KOPT-K1 (cell line): ENCODE results near the gene TFAP2C.
A peak's percentile ranks its signal among the peaks of the same experiment; 100 is the strongest.
"Not testable (repeated sequence)": the region's sequence is repeated elsewhere in the genome, so short reads cannot be mapped to it uniquely, and the experiment has no call there.

ENCODE experiments used
- H3K27ac ChIP-seq: fragments of 200-600 bp; sonication (generic); 2 replicates; pipeline ENCODE4 v1.5.1; 2016; ENCODE audit warnings: antibody characterized with exemption, mild to moderate bottlenecking, low read depth, low read length; ENCODE audit not compliant: poor library complexity, severe bottlenecking
- H3K36me3 ChIP-seq: fragments of 200-600 bp; sonication (generic); 2 replicates; pipeline ENCODE4 v1.5.1; 2017; ENCODE audit warnings: antibody characterized with exemption, mild to moderate bottlenecking, low read length, moderate library complexity; ENCODE audit not compliant: insufficient read depth
- H3K9me3 ChIP-seq: fragments of 200-600 bp; sonication (generic); 2 replicates; pipeline ENCODE4 v1.5.1; 2017; ENCODE audit warnings: antibody characterized with exemption, low read length, mild to moderate bottlenecking; ENCODE audit not compliant: insufficient read depth, poor library complexity, severe bottlenecking

The TFAP2C gene

GRCh38 chr20:56658341-56658947 lies 29.3 kb downstream of the TFAP2C start:
- H3K27ac ChIP-seq, H3K36me3 ChIP-seq, H3K9me3 ChIP-seq: not testable (repeated sequence)

GRCh38 chr20:56663660-56664059 lies 34.6 kb downstream of the TFAP2C start:
- Histone ChIP-seq H3K36me3 (no peaks in the 10 kb centered on the region), H3K9me3 (no peaks in the 10 kb centered on the region), H3K27ac (no peak overlapping the region)

GRCh38 chr20:56664796-56665195 lies 35.7 kb downstream of the TFAP2C start:
- H3K9me3 ChIP-seq, result no peaks in the 10 kb centered on the region

DNA sequence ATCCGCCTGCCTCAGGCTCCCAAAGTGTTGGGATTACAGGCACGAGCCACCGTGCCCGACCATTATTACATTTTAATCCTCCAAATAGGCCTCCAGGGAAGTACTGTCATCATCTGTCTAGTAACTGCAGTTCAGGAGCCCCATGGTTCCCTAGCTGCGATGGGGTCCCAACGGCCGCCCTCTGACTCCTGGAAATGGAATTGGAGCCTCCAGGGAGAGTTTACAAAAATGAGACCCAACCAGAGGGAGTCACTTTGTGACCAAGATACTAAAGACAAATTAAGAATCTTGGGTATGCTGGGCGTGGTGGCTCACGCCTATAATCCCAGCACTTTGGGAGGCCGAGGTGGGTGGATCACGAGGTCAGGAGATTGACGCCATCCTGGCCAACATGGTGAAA lies 36.7 kb downstream of the TFAP2C start:
- H3K9me3 ChIP-seq, result no peaks in the 10 kb centered on the region
- no peaks in the 10 kb centered on the region for H3K36me3 ChIP-seq
- no peak overlapping the region for H3K27ac ChIP-seq

More at GRCh38 chr20:56664796-56665195, 35.7 kb downstream of the TFAP2C start:
- H3K27ac ChIP-seq, result no peak overlapping the region
- no peaks in the 10 kb centered on the region for H3K36me3 ChIP-seq

DNA sequence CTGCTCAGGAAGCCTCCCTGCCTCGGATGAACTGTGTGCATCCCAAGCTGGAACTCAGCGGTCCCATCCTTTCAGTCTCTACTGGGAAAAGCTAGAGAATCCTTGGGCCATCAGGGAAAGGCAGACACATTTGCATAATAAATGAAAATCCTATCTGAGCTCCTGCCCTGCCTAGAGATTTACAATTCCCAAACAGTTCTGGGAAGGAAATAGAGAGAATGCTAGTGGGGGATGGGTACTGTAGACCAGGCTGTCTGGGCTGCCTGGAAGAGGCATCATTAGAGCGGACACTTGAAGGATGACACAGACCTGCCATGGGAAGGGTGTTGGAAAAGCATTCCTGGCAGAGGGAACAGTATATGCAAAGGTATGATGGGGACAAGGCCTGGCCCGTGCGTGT lies 44.3 kb downstream of the TFAP2C start:
- H3K9me3 ChIP-seq, result no peaks in the 10 kb centered on the region
- no peaks in the 10 kb centered on the region for H3K36me3 ChIP-seq
- no peak overlapping the region for H3K27ac ChIP-seq

DNA sequence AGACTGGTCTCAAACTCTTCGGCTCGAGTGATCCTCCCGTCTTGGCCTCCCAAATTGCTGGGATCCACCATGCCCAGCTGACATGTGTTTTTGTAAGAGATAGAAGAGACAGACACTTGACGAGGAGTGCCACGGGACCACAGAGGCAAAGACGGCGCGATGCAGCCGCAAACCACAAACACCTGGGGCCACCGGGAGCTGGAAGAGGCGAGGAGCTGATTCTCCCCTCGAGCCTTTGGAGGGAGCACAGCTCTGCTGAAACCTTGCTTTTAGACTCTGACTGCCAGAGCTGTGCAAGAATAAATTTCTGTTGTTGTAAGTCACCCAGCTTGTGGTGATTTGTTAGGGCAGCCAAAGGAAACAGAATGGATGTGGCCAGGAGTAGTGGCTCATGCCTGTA lies 46.9 kb downstream of the TFAP2C start:
- H3K27ac ChIP-seq, result peak overlapping the region; percentile 27

DNA sequence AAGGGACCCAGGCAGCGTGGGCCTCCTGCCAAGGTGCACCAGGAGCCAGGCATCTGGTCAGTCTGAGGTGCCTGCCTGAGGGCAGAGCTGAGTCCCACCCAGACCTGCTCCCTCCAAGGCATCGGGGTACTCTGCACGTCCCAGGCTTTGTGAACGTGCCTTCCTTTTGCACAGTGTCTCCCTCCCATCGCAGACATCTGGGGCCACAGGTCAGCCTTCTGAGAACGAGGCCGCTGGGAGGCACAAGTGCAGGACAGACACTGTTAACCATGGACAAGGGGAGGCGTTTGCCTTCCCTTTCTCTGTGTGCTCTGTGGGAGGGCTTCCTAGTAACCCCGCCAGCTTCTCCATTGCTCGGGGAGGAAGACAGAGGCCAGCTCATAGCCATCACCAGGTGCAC lies 47.6 kb downstream of the TFAP2C start:
- Histone ChIP-seq H3K27ac (peak overlapping the region; percentile 27), H3K9me3 (no peaks in the 10 kb centered on the region), H3K36me3 (no peaks in the 10 kb centered on the region)

More for the DNA sequence above, 46.9 kb downstream of the TFAP2C start:
- Histone ChIP-seq H3K36me3 (no peaks in the 10 kb centered on the region), H3K9me3 (no peaks in the 10 kb centered on the region)

GRCh38 chr20:56683077-56683865 lies 54.2 kb downstream of the TFAP2C start:
- no peaks in the 10 kb centered on the region for H3K9me3 ChIP-seq
- no peaks in the 10 kb centered on the region for H3K36me3 ChIP-seq

DNA sequence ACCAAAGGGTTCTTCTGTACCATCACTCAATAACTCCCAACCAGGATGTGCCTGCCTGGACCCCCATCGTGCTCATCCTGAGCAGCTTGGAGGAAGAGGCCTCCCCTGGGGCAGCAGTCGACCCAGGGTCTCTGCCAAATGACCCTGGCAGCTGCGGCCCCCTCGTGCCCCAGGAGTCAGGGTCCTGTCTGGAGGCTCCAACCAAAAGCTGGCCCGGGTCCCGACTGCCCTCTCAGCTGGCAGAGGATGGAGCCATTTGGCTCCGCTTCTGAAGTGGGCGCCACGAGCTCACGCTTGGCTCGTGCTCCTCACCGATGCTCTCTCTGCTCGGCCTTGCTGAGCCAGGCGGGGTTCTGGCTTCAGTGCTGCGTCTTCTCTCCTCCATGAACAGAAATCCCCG lies 56.8 kb downstream of the TFAP2C start:
- Histone ChIP-seq H3K27ac (no peak overlapping the region), H3K9me3 (no peaks in the 10 kb centered on the region), H3K36me3 (no peaks in the 10 kb centered on the region)

More at GRCh38 chr20:56683077-56683865, 54.2 kb downstream of the TFAP2C start:
- no peak overlapping the region for H3K27ac ChIP-seq

GRCh38 chr20:56687061-56687460 lies 58.0 kb downstream of the TFAP2C start:
- no peak overlapping the region for H3K27ac ChIP-seq
- no peaks in the 10 kb centered on the region for H3K9me3 ChIP-seq
- H3K36me3 ChIP-seq, result no peaks in the 10 kb centered on the region

DNA sequence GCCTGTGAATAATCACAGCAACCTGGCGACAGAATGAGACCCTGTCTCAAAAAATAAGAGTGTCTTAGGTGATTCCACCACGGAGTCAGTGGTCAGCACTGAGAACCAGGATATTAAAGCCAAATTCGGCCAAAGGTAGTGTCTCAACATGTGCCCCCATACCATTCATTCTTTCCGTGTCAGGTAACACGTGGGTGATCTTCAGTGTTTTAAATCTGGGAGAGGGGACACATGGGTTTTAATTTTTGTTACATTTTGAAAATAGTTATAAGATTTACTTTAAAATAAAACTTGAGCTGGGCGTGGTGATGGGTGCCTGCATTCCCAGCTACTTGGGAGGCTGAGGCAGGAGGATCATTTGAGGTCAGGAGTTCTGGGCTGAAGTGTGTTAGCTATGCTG lies 59.0 kb downstream of the TFAP2C start:
- H3K27ac ChIP-seq, result no peak overlapping the region
- H3K9me3 ChIP-seq, result no peaks in the 10 kb centered on the region
- no peaks in the 10 kb centered on the region for H3K36me3 ChIP-seq
